Measurements from ENCODE around the gene CALML6.

Gene CALML6

GRCh38 chr1:1922702-1922955 lies 7.6 kb downstream of the CALML6 start:
- Histone ChIP-seq H3K4me1 (ENCODE audit: insufficient read depth, low read length, severe bottlenecking) (peaks cover 9% of the 10 kb centered on the region), H3K4me3 (ENCODE audit: low read depth, low read length, poor library complexity, severe bottlenecking) (no peak overlapping the region), H3K36me3 (ENCODE audit: insufficient read depth, low read length) (no peaks in the 10 kb centered on the region), H3K79me2 (ENCODE audit: insufficient read depth, low read length) (no peaks in the 10 kb centered on the region), H3F3A (ENCODE audit: insufficient read depth, low read length) (no peaks in the 10 kb centered on the region), H3K9me2 (ENCODE audit: low read depth, low read length) (no peaks in the 10 kb centered on the region), H3K27me3 (ENCODE audit: insufficient read depth, low read length) (0 out of 2 replicates have a peak, but pooled peaks cover 4% of the 10 kb centered on the region), H2AFZ (ENCODE audit: low read length) (no peak overlapping the region), H3K27ac (ENCODE audit: low read depth, low read length, poor library complexity, severe bottlenecking) (no peak overlapping the region), H3K4me2 (ENCODE audit: low read length) (no peak overlapping the region), H3K9me3 (ENCODE audit: low read length) (no peaks in the 10 kb centered on the region), H4K20me1 (ENCODE audit: insufficient read depth, low read length) (no peaks in the 10 kb centered on the region), H3K9ac (ENCODE audit: low read length) (no peak overlapping the region)
- TF ChIP-seq CTCF (IDR thresholded peaks at IDR 0.05; ENCODE audit: low read length) (no peak), EZH2 (IDR thresholded peaks at IDR 0.05; ENCODE audit: borderline replicate concordance, low read length) (no peak)

- 0 out of 2 replicates have a peak, but pooled peaks cover 4% of the 10 kb centered on the region for H3K27me3 ChIP-seq (ENCODE audit: insufficient read depth, low read length)
- no peaks in the 10 kb centered on the region for H3K79me2 ChIP-seq (ENCODE audit: insufficient read depth, low read length)
- no peak overlapping the region for H2AFZ ChIP-seq (ENCODE audit: low read length)
- no peak overlapping the region for H3K27ac ChIP-seq (ENCODE audit: low read depth, low read length, poor library complexity, severe bottlenecking)
- H3K9me3 ChIP-seq (ENCODE audit: low read length), result no peaks in the 10 kb centered on the region
- H3K9ac ChIP-seq (ENCODE audit: low read length), result no peak overlapping the region
- no peaks in the 10 kb centered on the region for H4K20me1 ChIP-seq (ENCODE audit: insufficient read depth, low read length)
- H3K4me2 ChIP-seq (ENCODE audit: low read length), result no peak overlapping the region
- peaks cover 9% of the 10 kb centered on the region for H3K4me1 ChIP-seq (ENCODE audit: insufficient read depth, low read length, severe bottlenecking)
- H3K4me3 ChIP-seq (ENCODE audit: low read depth, low read length, poor library complexity, severe bottlenecking), result no peak overlapping the region
- no peaks in the 10 kb centered on the region for H3F3A ChIP-seq (ENCODE audit: insufficient read depth, low read length)
- no peak for TF ChIP-seq CTCF (IDR thresholded peaks at IDR 0.05; ENCODE audit: low read length)
- no peak for TF ChIP-seq EZH2 (IDR thresholded peaks at IDR 0.05; ENCODE audit: borderline replicate concordance, low read length)
- no peaks in the 10 kb centered on the region for H3K36me3 ChIP-seq (ENCODE audit: insufficient read depth, low read length)
- H3K9me2 ChIP-seq (ENCODE audit: low read depth, low read length), result no peaks in the 10 kb centered on the region
Measured at GRCh38 chr1:1922956-1923833, 8.1 kb downstream of the CALML6 start.

- no peaks in the 10 kb centered on the region for H3F3A ChIP-seq (ENCODE audit: insufficient read depth, low read length)
- no peak overlapping the region for H3K9ac ChIP-seq (ENCODE audit: low read length)
- TF ChIP-seq EZH2 (IDR thresholded peaks at IDR 0.05; ENCODE audit: borderline replicate concordance, low read length) (no peak), CTCF (IDR thresholded peaks at IDR 0.05; ENCODE audit: low read length) (no peak)
- peaks cover 4% of the 10 kb centered on the region; the same call in 1 of the 2 replicates for H3K27me3 ChIP-seq (ENCODE audit: insufficient read depth, low read length)
- H3K4me2 ChIP-seq (ENCODE audit: low read length), result no peak overlapping the region
- H3K4me1 ChIP-seq (ENCODE audit: insufficient read depth, low read length, severe bottlenecking), result peaks cover 3% of the 10 kb centered on the region
- no peak overlapping the region for H3K4me3 ChIP-seq (ENCODE audit: low read depth, low read length, poor library complexity, severe bottlenecking)
- H3K79me2 ChIP-seq (ENCODE audit: insufficient read depth, low read length), result no peaks in the 10 kb centered on the region
- no peaks in the 10 kb centered on the region for H4K20me1 ChIP-seq (ENCODE audit: insufficient read depth, low read length)
- H3K36me3 ChIP-seq (ENCODE audit: insufficient read depth, low read length), result no peaks in the 10 kb centered on the region
- no peaks in the 10 kb centered on the region for H3K9me3 ChIP-seq (ENCODE audit: low read length)
- no peak overlapping the region for H2AFZ ChIP-seq (ENCODE audit: low read length)
- no peak overlapping the region for H3K27ac ChIP-seq (ENCODE audit: low read depth, low read length, poor library complexity, severe bottlenecking)
- no peaks in the 10 kb centered on the region for H3K9me2 ChIP-seq (ENCODE audit: low read depth, low read length)
Measured at GRCh38 chr1:1924386-1924785, 9.3 kb downstream of the CALML6 start.

Data from OCI-LY1 (cell line).